ENCODE results near the gene ELF5. TPM values are rescaled to one million over a fixed set of nuclear protein-coding genes. Genes with fewer than 3 reads are reported as not detected.

ELF5 gene
- total RNA-seq, 1 donor from 2014 or later, result 2.2 TPM

DNA sequence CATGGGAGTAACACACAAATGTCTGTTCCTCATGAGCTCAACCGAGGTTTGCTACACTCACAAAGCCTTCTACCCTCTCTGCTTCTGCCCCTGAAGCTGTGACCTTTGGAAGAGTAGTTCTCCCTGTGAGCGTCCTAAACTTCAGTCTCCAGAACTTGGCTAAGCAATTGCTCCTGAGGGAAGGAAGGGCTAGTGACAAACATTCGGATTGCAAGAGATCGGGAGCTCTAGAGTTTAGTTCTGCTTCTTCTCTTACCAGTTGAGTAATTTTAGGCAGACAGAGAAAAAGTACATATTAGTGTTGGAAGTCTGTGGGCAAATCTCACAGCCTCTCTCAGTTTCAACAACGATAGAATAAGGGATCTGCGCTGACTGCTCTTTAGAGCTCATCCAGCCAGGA, 27.3 kb upstream of the ELF5 start:
- peaks cover 30% of the 10 kb centered on the region for H3K27me3 Mint-ChIP-seq (ENCODE audit: low read depth)
- H3K36me3 Mint-ChIP-seq, result no peaks in the 10 kb centered on the region
- no peaks in the 10 kb centered on the region for H3K9me3 Mint-ChIP-seq
- TF ChIP-seq, protein P1, sequence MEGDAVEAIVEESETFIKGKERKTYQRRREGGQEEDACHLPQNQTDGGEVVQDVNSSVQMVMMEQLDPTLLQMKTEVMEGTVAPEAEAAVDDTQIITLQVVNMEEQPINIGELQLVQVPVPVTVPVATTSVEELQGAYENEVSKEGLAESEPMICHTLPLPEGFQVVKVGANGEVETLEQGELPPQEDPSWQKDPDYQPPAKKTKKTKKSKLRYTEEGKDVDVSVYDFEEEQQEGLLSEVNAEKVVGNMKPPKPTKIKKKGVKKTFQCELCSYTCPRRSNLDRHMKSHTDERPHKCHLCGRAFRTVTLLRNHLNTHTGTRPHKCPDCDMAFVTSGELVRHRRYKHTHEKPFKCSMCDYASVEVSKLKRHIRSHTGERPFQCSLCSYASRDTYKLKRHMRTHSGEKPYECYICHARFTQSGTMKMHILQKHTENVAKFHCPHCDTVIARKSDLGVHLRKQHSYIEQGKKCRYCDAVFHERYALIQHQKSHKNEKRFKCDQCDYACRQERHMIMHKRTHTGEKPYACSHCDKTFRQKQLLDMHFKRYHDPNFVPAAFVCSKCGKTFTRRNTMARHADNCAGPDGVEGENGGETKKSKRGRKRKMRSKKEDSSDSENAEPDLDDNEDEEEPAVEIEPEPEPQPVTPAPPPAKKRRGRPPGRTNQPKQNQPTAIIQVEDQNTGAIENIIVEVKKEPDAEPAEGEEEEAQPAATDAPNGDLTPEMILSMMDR (IDR thresholded peaks at IDR 0.05; ENCODE audit: unreplicated experiment), result no peak
- H3K4me3 Mint-ChIP-seq, result no peak overlapping the region
- peaks cover 10% of the 10 kb centered on the region for H3K4me1 Mint-ChIP-seq
- DNase-seq (ENCODE audit: low spot score in 2 of 2, unreplicated experiment in 2 of 2), result no peak
- H3K27ac Mint-ChIP-seq, result no peak overlapping the region

DNA sequence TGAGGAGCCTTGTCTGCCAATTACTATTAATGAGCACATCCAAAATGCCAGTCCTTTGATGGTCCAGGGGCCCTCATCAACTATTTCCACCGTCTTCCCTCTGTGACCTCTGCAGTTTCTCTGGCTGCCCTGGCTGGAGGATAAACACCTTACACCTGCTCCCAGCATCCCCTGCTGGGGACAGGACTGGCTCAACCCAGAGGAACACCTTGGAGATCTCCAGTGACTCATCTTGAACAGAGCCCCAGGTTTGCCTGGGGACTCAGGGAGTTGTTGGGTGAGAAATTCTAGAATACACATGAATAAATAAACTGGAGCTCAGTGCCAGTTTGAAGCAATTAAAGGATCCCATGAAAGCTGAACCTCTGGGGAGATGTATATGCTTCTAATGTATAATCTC, 24.0 kb upstream of the ELF5 start:
- Mint-ChIP-seq H3K9me3 (peaks cover 16% of the 10 kb centered on the region), H3K27me3 (ENCODE audit: low read depth) (peaks cover 21% of the 10 kb centered on the region)

DNA sequence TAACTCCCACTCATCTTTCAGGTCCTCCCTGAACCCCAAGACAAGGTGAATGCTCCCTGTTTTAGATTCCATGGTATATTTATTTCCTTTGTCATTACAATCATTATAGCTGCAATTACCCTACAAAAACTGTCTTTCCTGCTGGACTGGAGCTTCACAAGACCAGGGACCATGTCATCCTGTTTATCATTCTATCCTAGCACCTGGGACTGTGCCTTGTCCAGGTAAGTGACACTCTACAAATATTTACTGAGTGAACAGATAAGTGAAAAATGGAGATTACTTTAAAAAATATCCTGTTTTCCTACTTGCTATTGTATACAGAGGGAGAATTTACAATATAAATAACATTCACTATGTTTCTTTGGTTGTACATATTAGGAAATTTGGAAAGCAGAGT, 22.5 kb upstream of the ELF5 start:
- no peaks in the 10 kb centered on the region for H3K36me3 Mint-ChIP-seq
- DNase-seq (ENCODE audit: low spot score in 2 of 2, unreplicated experiment in 2 of 2), result no peak
- H3K9me3 Mint-ChIP-seq, result peaks cover 23% of the 10 kb centered on the region
- H3K27ac Mint-ChIP-seq, result no peak overlapping the region
- H3K4me1 Mint-ChIP-seq, result peaks cover 10% of the 10 kb centered on the region
- H3K27me3 Mint-ChIP-seq (ENCODE audit: low read depth), result peaks cover 11% of the 10 kb centered on the region
- TF ChIP-seq, protein P1 (IDR thresholded peaks at IDR 0.05; ENCODE audit: unreplicated experiment), result no peak
- H3K4me3 Mint-ChIP-seq, result no peak overlapping the region

More for the DNA sequence above, 24.0 kb upstream of the ELF5 start:
- H3K36me3 Mint-ChIP-seq, result no peaks in the 10 kb centered on the region
- H3K4me3 Mint-ChIP-seq, result no peak overlapping the region
- no peak for DNase-seq (ENCODE audit: low spot score in 2 of 2, unreplicated experiment in 2 of 2)
- TF ChIP-seq, protein P1 (IDR thresholded peaks at IDR 0.05; ENCODE audit: unreplicated experiment), result no peak
- no peak overlapping the region for H3K27ac Mint-ChIP-seq
- H3K4me1 Mint-ChIP-seq, result peaks cover 10% of the 10 kb centered on the region

DNA sequence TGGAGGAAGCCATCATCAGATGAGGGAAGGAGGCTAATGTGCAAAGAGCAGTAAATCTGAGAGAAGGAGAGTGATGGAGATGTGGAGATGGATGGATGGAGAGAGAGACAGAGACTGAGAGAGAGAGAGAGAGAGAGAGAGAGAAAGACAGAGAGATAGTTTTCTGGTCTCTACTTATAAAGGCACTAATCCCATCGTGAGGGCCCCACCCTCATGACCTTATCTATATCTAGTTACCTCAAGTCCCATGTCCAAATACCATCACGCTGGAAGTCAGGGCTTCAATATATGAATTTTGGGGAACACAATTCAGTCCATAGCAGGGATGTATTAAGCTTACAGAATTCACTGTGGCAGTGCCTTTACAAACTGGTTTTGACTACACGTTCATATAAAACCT, 21.2 kb upstream of the ELF5 start:
- H3K9me3 Mint-ChIP-seq, result peaks cover 28% of the 10 kb centered on the region
- TF ChIP-seq, protein P1 (IDR thresholded peaks at IDR 0.05; ENCODE audit: unreplicated experiment), result no peak
- peaks cover 5% of the 10 kb centered on the region for H3K27me3 Mint-ChIP-seq (ENCODE audit: low read depth)
- H3K27ac Mint-ChIP-seq, result no peak overlapping the region
- H3K4me3 Mint-ChIP-seq, result no peak overlapping the region
- H3K36me3 Mint-ChIP-seq, result no peaks in the 10 kb centered on the region
- H3K4me1 Mint-ChIP-seq, result peaks cover 11% of the 10 kb centered on the region
- DNase-seq (ENCODE audit: low spot score in 2 of 2, unreplicated experiment in 2 of 2), result no peak

DNA sequence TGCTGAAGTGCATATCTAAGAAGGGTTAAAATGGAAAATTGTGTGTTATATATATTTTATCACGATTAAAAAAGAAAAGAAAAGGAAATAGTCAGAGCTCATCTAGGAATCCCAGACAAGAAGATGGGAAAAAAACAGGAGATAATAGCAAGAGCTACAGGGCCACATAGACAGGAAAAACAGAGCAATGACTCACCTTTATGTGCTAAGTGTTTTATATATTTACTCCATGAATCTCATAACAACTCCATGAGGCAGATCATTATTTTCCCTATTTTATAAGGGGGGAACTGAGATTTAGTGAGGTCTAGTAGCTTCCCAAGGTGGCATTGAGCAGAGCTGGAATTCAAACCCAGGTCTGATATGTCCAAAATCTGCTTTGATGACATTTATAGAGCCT, 18.1 kb upstream of the ELF5 start:
- no peak overlapping the region for H3K27ac Mint-ChIP-seq
- DNase-seq (ENCODE audit: low spot score in 2 of 2, unreplicated experiment in 2 of 2), result no peak
- H3K9me3 Mint-ChIP-seq, result peaks cover 29% of the 10 kb centered on the region
- no peak overlapping the region for H3K4me3 Mint-ChIP-seq
- H3K27me3 Mint-ChIP-seq (ENCODE audit: low read depth), result peaks cover 2% of the 10 kb centered on the region
- no peaks in the 10 kb centered on the region for H3K36me3 Mint-ChIP-seq
- TF ChIP-seq, protein P1 (IDR thresholded peaks at IDR 0.05; ENCODE audit: unreplicated experiment), result no peak
- H3K4me1 Mint-ChIP-seq, result peaks cover 11% of the 10 kb centered on the region

All from mesothelial cell of epicardium (in vitro differentiated cells).